Stimulated activated CD4-positive, alpha-beta T cell treated with anti-CD3 and anti-CD28 coated beads, Interleukin-1b, Interleukin-23, amount 100 ng/mL, for 24 hours (primary cell): Measurements from ENCODE around the gene CHRNA5.
"Not testable (repeated sequence)": the region's sequence is repeated elsewhere in the genome, so short reads cannot be mapped to it uniquely, and the experiment has no call there.

Experiments
- DNase-seq, 4 experiments: peaks; one replicate each; pipeline ENCODE4 v3.0.0-alpha.2; 2020; ENCODE audit warnings: low read depth in 4 of 4, low spot score in 1 of 4

CHRNA5 gene

GRCh38 chr15:78565097-78565950 is at the start of gene CHRNA5:
Gene CHRNA5 (plus strand): TSS chr15:78565520. CDS start chr15:78565720, 200 bp downstream.
- peak in 3 of 4 experiments; percentile 58 to 89 (median 64) for DNase-seq

- DNase-seq = not testable (repeated sequence)
Observed at GRCh38 chr15:78520035-78520434, 45.3 kb upstream of the CHRNA5 start.

GRCh38 chr15:78524230-78524629 is 41.1 kb upstream of the CHRNA5 start:
- no peak for DNase-seq

GRCh38 chr15:78527325-78527724 is 38.0 kb upstream of the CHRNA5 start:
- no peak for DNase-seq

GRCh38 chr15:78533331-78533730 is 32.0 kb upstream of the CHRNA5 start:
- DNase-seq = no peak

GRCh38 chr15:78536134-78536533 is 29.2 kb upstream of the CHRNA5 start:
- DNase-seq = no peak

GRCh38 chr15:78537266-78537905 is 27.9 kb upstream of the CHRNA5 start:
- no peak for DNase-seq

GRCh38 chr15:78538358-78538757 is 27.0 kb upstream of the CHRNA5 start:
- DNase-seq = no peak

GRCh38 chr15:78539464-78540140 is 25.7 kb upstream of the CHRNA5 start:
- DNase-seq = not testable (repeated sequence)

GRCh38 chr15:78540141-78540870 is 25.0 kb upstream of the CHRNA5 start, which contains the start of gene PSMA4:
Gene PSMA4 (plus strand): TSS chr15:78540444. CDS start chr15:78541928, 1,484 bp downstream.
- peak; percentile 87 to 95 (median 94) for DNase-seq

GRCh38 chr15:78540871-78541743 is 24.2 kb upstream of the CHRNA5 start:
- DNase-seq = no peak

- no peak for DNase-seq
Observed at GRCh38 chr15:78541744-78542034, 23.6 kb upstream of the CHRNA5 start.

GRCh38 chr15:78542647-78543046 is 22.7 kb upstream of the CHRNA5 start:
- DNase-seq = no peak

- no peak for DNase-seq
Observed at GRCh38 chr15:78550194-78550593, 15.1 kb upstream of the CHRNA5 start.

GRCh38 chr15:78550815-78551214 is 14.5 kb upstream of the CHRNA5 start:
- DNase-seq = no peak

GRCh38 chr15:78551902-78552301 is 13.4 kb upstream of the CHRNA5 start:
- DNase-seq = no peak

- no peak for DNase-seq
Observed at GRCh38 chr15:78552597-78552996, 12.7 kb upstream of the CHRNA5 start.

- DNase-seq = not testable (repeated sequence)
Observed at GRCh38 chr15:78560201-78560600, 5.1 kb upstream of the CHRNA5 start.

- DNase-seq = no peak
Observed at GRCh38 chr15:78561490-78561889, 3.8 kb upstream of the CHRNA5 start.

GRCh38 chr15:78563092-78563491 is 2.2 kb upstream of the CHRNA5 start:
- DNase-seq = no peak
